Thyroid gland (tissue), 4 donors: ENCODE results near the gene FASN.
A peak's percentile ranks its signal among the peaks of the same experiment; 100 is the strongest.

Experiments used
- CTCF ChIP-seq, 6 experiments: fragments of 200-600 bp in 3 of 6; fragments of 450-650 bp in 3 of 6; sonication (generic) in 3 of 6; IDR thresholded peaks; one replicate each; pipeline ENCODE4 v1.5.1; 2016 to 2019; ENCODE audit warnings: antibody characterized with exemption in 6 of 6, mild to moderate bottlenecking in 2 of 6, inconsistent platforms in 1 of 6, moderate library complexity in 1 of 6
- POLR2A ChIP-seq, 2 donors: fragments of 450-650 bp; IDR thresholded peaks; one replicate each; pipeline ENCODE4 v1.6.1; 2017; ENCODE audit warnings: antibody characterized with exemption in 2 of 2, mild to moderate bottlenecking in 2 of 2, moderate library complexity in 1 of 2

GRCh38 chr17:82030470-82031302 lies 67.3 kb downstream of the FASN start:
- peak; percentile 75 to 98 (median 94) for TF ChIP-seq CTCF (IDR thresholded peaks at IDR 0.05)
- no peak for TF ChIP-seq POLR2A (IDR thresholded peaks at IDR 0.05)
